Glutamatergic neuron (in vitro differentiated cells): ENCODE results near the gene DTNB. TPM values are rescaled to one million over a fixed set of nuclear protein-coding genes. Genes with fewer than 3 reads are reported as not detected.
"Not testable (repeated sequence)": the region's sequence is repeated elsewhere in the genome, so short reads cannot be mapped to it uniquely, and the experiment has no call there.

ENCODE experiments used
- DNase-seq: peaks from one replicate; pipeline ENCODE4 v3.0.0; 2022
- H3K27ac Mint-ChIP-seq: one replicate; pipeline ENCODE4 v1.8.0; 2020; ENCODE audit warnings: mild to moderate bottlenecking, mixed read lengths, inconsistent platforms; ENCODE audit not compliant: unreplicated experiment
- H3K27me3 Mint-ChIP-seq: one replicate; pipeline ENCODE4 v1.8.0; 2020; ENCODE audit warnings: mild to moderate bottlenecking, moderate library complexity, mixed read lengths, inconsistent platforms; ENCODE audit not compliant: unreplicated experiment
- H3K36me3 Mint-ChIP-seq: one replicate; pipeline ENCODE4 v1.8.0; 2020; ENCODE audit warnings: mild to moderate bottlenecking, mixed read lengths, inconsistent platforms; ENCODE audit not compliant: unreplicated experiment
- H3K4me1 Mint-ChIP-seq: one replicate; pipeline ENCODE4 v1.8.0; 2020; ENCODE audit warnings: mild to moderate bottlenecking, low read depth, mixed read lengths, inconsistent platforms; ENCODE audit not compliant: unreplicated experiment
- H3K4me3 Mint-ChIP-seq: one replicate; pipeline ENCODE4 v1.8.0; 2020; ENCODE audit warnings: mild to moderate bottlenecking, mixed read lengths, inconsistent platforms; ENCODE audit not compliant: unreplicated experiment
- H3K9me3 Mint-ChIP-seq: one replicate; pipeline ENCODE4 v1.8.0; 2020; ENCODE audit warnings: mild to moderate bottlenecking, moderate library complexity, mixed read lengths, inconsistent platforms; ENCODE audit not compliant: unreplicated experiment
- total RNA-seq: library from RNA; stranded (reverse); fragmentation: NEBNext Ultra II Directional; extraction: Animal tissue kit (Norgen Biotek cat#: 25700); gene quantifications from one replicate; pipeline ENCODE4 v1.2.1, GENCODE V29; 2021; ENCODE audit not compliant: unreplicated experiment
- TF ChIP-seq, protein P1 (sequence below): fragments of 200-600 bp; sonication (generic); IDR thresholded peaks from one replicate; pipeline ENCODE4 v1.5.0; 2021; ENCODE audit not compliant: partially characterized antibody, unreplicated experiment

The DTNB gene
- total RNA-seq, 1 donor from 2014 or later: 41.7 TPM

DNA sequence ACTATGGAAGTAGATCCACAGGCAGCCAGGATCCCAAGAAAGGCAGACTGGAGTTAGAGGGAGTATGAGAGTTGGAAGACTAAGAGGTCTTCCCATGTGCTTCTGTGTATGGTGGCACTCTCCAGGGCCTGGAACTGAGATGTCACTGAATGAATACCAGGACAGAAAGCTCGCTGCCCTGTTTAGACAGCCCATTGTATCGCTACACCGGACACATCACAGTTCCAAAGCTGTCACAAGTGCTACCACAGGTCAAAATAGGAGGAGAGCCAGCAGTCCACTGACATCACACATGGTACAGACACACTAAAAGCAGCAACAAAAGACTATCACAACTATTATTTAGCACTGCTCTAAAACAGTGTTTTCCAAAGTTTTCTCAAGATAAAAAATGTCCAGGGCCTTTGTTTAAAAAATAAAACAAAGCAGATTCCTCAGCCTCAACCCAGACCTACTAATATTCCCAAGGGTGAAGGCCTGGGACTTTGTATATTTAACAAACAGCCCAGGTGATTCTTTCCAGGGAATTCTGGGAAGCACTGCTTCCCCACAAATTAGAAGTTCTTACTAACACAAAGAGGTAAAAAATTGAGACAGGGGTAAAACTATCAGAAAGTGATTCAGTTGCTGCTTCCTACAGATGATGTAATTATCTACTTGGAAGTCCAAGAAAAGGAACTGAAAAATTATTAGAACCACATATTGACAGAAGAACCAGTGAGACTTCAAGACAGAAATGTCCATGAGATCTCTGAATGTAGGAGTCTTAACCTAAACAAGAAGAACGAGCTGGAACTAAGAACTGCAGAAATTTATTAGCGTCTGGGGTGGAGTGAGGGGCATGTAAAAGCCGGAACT is 116.0 kb downstream of the DTNB start:
- H3K27ac Mint-ChIP-seq: no peak overlapping the region
- no peak for DNase-seq
- no peaks in the 10 kb centered on the region for H3K27me3 Mint-ChIP-seq
- TF ChIP-seq, protein P1, sequence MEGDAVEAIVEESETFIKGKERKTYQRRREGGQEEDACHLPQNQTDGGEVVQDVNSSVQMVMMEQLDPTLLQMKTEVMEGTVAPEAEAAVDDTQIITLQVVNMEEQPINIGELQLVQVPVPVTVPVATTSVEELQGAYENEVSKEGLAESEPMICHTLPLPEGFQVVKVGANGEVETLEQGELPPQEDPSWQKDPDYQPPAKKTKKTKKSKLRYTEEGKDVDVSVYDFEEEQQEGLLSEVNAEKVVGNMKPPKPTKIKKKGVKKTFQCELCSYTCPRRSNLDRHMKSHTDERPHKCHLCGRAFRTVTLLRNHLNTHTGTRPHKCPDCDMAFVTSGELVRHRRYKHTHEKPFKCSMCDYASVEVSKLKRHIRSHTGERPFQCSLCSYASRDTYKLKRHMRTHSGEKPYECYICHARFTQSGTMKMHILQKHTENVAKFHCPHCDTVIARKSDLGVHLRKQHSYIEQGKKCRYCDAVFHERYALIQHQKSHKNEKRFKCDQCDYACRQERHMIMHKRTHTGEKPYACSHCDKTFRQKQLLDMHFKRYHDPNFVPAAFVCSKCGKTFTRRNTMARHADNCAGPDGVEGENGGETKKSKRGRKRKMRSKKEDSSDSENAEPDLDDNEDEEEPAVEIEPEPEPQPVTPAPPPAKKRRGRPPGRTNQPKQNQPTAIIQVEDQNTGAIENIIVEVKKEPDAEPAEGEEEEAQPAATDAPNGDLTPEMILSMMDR: no peak
- H3K36me3 Mint-ChIP-seq: peaks cover 7% of the 10 kb centered on the region
- no peak overlapping the region for H3K4me3 Mint-ChIP-seq
- peaks cover 12% of the 10 kb centered on the region for H3K4me1 Mint-ChIP-seq
- H3K9me3 Mint-ChIP-seq: peaks cover 2% of the 10 kb centered on the region

DNA sequence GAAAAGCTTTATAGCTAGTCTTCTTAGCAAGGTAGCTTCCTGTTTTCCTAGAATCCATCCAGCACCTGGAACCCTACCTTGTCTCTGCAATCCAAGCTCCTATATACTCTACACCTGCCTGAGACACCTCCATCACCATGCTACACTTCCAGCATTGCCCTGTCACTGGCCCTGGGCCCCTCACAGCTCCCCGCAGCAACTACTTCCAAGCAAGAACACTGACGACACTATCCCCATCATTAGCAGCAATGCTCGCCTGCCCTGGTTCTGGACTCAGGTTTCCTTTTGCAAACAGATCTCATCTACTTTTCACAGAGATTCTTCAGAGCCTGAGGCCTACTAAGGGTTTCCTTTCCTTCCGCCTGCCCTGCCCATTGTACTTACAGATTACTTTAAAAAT is 121.1 kb downstream of the DTNB start:
- no peak overlapping the region for H3K27ac Mint-ChIP-seq

DNA sequence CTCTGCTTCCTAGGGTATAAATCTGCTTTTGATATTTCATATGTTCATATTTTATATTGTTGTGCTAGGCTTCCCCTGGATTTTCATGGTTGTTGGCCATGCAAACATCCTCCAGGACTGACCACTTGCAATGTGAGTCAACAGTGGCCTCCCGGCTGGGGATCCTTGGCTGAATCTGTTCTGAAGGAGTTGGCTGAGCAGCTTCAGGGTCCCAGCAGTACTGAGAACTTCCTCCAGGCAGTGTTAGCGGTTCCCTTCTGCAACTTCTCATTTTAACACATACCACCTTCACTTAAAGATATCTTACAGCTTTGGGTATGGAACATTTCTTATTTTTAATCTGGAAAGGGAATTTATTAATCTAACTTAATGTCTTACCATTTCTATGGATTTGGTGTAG is 122.1 kb downstream of the DTNB start:
- H3K4me1 Mint-ChIP-seq: peaks cover 11% of the 10 kb centered on the region
- H3K9me3 Mint-ChIP-seq: peaks cover 2% of the 10 kb centered on the region
- no peak overlapping the region for H3K4me3 Mint-ChIP-seq
- no peak for DNase-seq
- H3K27ac Mint-ChIP-seq: no peak overlapping the region
- TF ChIP-seq, protein P1: no peak
- H3K27me3 Mint-ChIP-seq: no peaks in the 10 kb centered on the region
- no peaks in the 10 kb centered on the region for H3K36me3 Mint-ChIP-seq

More for the DNA sequence above, 121.1 kb downstream of the DTNB start:
- TF ChIP-seq, protein P1: no peak
- peaks cover 11% of the 10 kb centered on the region for H3K4me1 Mint-ChIP-seq
- H3K36me3 Mint-ChIP-seq: no peaks in the 10 kb centered on the region
- H3K27me3 Mint-ChIP-seq: no peaks in the 10 kb centered on the region
- H3K4me3 Mint-ChIP-seq: no peak overlapping the region
- H3K9me3 Mint-ChIP-seq: peaks cover 2% of the 10 kb centered on the region
- no peak for DNase-seq

DNA sequence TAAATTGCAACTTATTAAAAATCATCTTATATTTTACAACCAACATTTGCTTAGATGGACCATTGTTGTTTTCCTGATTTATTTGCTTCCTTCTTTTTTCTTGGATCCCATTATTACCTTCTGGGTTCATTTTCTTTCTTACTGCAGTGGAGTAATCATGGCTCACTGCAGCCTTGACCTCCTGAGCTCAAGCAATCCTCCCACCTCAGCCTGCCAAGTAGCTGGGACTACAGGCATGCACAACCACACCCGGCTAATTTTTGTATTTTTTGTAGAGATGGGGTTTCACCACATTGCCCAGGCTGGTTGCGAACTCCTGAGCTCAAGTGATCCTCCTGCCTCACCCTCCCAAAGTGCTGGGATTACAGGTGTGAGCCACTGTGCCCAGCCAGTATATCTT is 123.8 kb downstream of the DTNB start:
- H3K9me3 Mint-ChIP-seq, DNase-seq, H3K36me3 Mint-ChIP-seq, H3K4me3 Mint-ChIP-seq, H3K27me3 Mint-ChIP-seq, H3K27ac Mint-ChIP-seq: not testable (repeated sequence)
- peaks cover 13% of the 10 kb centered on the region for H3K4me1 Mint-ChIP-seq

DNA sequence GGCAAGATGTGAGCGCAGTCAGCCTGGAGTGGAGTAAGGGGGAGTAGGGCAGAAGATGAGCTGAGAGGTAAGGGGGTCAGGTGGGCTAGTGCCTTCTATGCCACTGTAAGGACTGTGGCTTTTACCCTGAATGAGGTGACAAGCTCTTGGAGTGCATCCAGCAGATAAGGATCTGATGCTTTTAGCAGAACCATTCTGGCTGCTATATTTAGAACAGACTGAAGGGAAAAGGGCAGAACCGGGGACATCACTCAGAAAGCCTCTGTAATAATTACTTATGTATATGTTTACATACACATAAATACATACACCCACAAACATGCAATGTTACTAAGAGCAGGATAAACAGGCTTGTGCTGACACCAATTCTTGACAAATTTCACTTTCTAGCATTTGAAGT is 124.8 kb downstream of the DTNB start:
- Mint-ChIP-seq H3K4me3 (no peak overlapping the region), H3K4me1 (peaks cover 16% of the 10 kb centered on the region)

More for the DNA sequence above, 124.8 kb downstream of the DTNB start:
- DNase-seq: no peak
- Mint-ChIP-seq H3K9me3 (peaks cover 2% of the 10 kb centered on the region), H3K27ac (peak overlapping the region; percentile 76), H3K27me3 (no peaks in the 10 kb centered on the region), H3K36me3 (no peaks in the 10 kb centered on the region)
- TF ChIP-seq, protein P1: no peak
